Erythroblast (primary cell): Measurements from ENCODE around the gene DHCR7.

Experiments
- GATA1 ChIP-seq: IDR thresholded peaks from 2 replicates; pipeline ENCODE4 v1.6.1; 2011; ENCODE audit warnings: low read depth, mild to moderate bottlenecking, control low read depth, low read length, moderate library complexity
- POLR2A ChIP-seq: IDR thresholded peaks from 2 replicates; pipeline ENCODE4 v1.6.1; 2011; ENCODE audit warnings: mild to moderate bottlenecking, low read length

GRCh38 chr11:71456294-71456693 lies 8.1 kb upstream of the DHCR7 start:
- no peak for TF ChIP-seq POLR2A
- TF ChIP-seq GATA1 = no peak
